Measurements from ENCODE around the gene MGAT4A. TPM values are rescaled to one million over a fixed set of nuclear protein-coding genes. Genes with fewer than 3 reads are reported as not detected.

Gene MGAT4A
- total RNA-seq, 4 donors from 2014 or later = 20.4 to 59.6 (median 39.8) TPM

DNA sequence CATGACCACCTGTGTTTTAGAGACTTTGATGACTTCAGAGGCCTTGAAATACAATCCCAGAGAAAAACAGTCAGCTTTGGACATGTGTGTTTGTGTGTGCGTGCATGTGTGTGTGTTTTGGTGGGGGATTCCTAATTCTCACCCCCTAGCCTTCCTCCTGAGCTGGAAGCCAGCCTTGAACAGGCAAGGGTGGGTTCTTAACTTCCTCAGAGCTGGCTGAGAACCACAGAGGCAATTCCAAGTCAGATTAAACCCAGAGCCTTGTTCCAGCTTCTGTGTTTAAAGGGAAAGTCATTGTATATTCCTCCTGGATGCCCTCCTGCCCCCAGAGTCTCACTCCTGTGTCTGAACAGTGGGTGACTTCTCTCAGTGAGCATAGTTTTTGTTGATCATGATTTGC, 45.2 kb upstream of the MGAT4A start:
- Histone ChIP-seq H3K36me3 (no peaks in the 10 kb centered on the region), H3K9me3 (no peaks in the 10 kb centered on the region), H3K27ac (no peak overlapping the region), H3K4me3 (replicated peaks in 1 of 3) (no peak overlapping the region), H3K27me3 (no peaks in the 10 kb centered on the region), H3K4me1 (no peaks in the 10 kb centered on the region)
- TF ChIP-seq, protein P1, sequence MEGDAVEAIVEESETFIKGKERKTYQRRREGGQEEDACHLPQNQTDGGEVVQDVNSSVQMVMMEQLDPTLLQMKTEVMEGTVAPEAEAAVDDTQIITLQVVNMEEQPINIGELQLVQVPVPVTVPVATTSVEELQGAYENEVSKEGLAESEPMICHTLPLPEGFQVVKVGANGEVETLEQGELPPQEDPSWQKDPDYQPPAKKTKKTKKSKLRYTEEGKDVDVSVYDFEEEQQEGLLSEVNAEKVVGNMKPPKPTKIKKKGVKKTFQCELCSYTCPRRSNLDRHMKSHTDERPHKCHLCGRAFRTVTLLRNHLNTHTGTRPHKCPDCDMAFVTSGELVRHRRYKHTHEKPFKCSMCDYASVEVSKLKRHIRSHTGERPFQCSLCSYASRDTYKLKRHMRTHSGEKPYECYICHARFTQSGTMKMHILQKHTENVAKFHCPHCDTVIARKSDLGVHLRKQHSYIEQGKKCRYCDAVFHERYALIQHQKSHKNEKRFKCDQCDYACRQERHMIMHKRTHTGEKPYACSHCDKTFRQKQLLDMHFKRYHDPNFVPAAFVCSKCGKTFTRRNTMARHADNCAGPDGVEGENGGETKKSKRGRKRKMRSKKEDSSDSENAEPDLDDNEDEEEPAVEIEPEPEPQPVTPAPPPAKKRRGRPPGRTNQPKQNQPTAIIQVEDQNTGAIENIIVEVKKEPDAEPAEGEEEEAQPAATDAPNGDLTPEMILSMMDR (IDR thresholded peaks at IDR 0.05) = no peak
- no peak for TF ChIP-seq POLR2A (IDR thresholded peaks at IDR 0.05)
- intact Hi-C loops (cut with DNase I) = no loop called here
- 100% methylated on average over 1 of the region's 1 CpG for WGBS, 2 donors
- DNase-seq = no peak

DNA sequence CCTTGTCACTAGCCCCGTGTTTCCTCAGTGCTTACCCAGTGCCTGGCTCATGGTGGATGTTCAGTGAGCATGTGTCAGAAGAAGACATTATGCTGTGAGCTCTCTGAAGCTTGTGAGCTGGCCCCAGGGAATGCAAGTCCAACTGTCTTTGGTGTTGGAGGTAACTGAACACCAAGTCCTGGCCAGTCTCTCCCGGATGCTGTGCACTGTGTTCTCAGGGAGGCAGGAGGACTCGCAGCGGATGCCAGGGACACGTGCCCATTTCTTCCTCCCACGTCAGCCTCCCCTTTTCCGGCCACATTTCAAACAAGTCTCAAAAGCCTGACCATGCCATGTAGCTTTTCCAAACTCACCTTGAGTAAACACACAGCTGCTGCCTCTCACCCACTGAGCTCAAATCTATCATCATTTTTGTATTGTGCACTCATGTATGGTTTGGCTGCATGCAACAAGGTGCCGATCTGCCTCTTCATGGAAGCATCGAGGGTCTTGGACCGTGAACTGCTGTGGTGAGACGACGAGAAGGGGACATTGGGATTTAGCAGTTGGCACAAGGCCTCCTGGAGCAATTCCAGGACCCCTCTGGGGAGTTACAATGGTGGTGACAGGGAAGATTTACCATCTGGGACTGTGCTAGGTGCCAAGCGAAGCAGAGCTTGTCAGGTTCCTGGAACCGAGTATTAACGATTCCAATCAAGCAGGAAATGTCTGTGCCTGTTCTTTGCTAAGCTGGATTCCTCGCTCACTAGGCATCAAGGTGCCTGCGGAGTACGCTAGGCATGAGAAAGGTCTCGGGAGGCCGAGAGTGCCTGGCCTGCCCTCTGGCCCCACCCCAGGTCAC, 44.4 kb upstream of the MGAT4A start:
- Histone ChIP-seq H3K9me3 (no peaks in the 10 kb centered on the region), H3K4me3 (replicated peaks in 1 of 3) (no peak overlapping the region), H3K27ac (no peak overlapping the region), H3K36me3 (no peaks in the 10 kb centered on the region), H3K27me3 (no peaks in the 10 kb centered on the region), H3K4me1 (no peaks in the 10 kb centered on the region)
- intact Hi-C loops (cut with DNase I) = no loop called here
- TF ChIP-seq, protein P1 (IDR thresholded peaks at IDR 0.05) = no peak
- TF ChIP-seq POLR2A (IDR thresholded peaks at IDR 0.05) = no peak
- DNase-seq = peak; percentile 14 to 44
- WGBS, 2 donors = 44 to 67% methylated on average over 14 to 20 of the region's 20 CpGs

DNA sequence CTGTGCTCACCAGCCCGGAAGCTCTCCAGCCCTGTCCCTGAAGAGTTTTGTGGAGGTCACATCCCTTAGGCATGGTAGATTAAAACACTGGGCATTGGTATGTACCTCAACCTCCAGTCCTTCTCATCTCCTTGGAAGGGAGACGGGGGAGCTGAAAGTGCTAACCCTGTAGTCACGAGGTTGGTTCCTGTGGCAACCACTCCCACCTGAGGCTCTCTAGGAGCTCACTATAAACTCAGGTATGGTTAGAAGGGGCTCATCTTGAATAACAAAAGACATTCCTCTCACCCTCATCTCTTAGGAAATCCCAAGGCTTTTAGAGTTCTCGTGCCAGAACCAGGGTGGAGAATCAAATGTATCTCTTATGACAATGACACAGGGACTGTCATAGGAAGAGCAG, 43.0 kb upstream of the MGAT4A start:
- intact Hi-C loops (cut with DNase I) = no loop called here
- H3K36me3 ChIP-seq = no peaks in the 10 kb centered on the region
- TF ChIP-seq POLR2A (IDR thresholded peaks at IDR 0.05) = no peak
- TF ChIP-seq, protein P1 (IDR thresholded peaks at IDR 0.05) = no peak
- no peaks in the 10 kb centered on the region for H3K27me3 ChIP-seq
- 97 to 100% methylated on average over 4 of the region's 4 CpGs for WGBS, 2 donors
- H3K9me3 ChIP-seq = no peaks in the 10 kb centered on the region
- DNase-seq = no peak
- H3K27ac ChIP-seq = no peak overlapping the region
- H3K4me1 ChIP-seq = no peaks in the 10 kb centered on the region
- H3K4me3 ChIP-seq (replicated peaks in 1 of 3) = no peak overlapping the region

DNA sequence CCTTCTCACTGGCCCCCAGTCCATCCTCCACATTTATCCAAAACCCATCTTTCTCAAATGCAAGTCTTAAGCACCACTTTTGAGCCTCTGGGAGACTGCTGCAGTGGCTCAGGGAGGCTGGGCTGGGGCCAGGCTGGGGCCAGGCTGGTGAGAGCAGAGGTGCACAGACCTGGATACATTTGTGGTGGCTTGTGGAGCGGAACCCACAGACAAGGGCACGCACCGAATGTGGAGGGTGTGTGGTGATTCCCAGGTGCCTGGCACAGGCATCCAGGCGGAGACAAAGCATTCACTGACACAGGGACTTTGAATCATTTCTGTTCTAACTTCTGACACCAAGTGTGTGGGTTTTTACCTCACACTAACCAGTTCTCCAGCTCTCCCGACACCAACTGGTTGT, 42.2 kb upstream of the MGAT4A start:
- H3K36me3 ChIP-seq = no peaks in the 10 kb centered on the region
- TF ChIP-seq, protein P1 (IDR thresholded peaks at IDR 0.05) = no peak
- no peak for TF ChIP-seq POLR2A (IDR thresholded peaks at IDR 0.05)
- H3K4me1 ChIP-seq = no peaks in the 10 kb centered on the region
- H3K27ac ChIP-seq = no peak overlapping the region
- WGBS, 2 donors = 74 to 78% methylated on average over 5 of the region's 5 CpGs
- no peak for DNase-seq
- no peak overlapping the region for H3K4me3 ChIP-seq (replicated peaks in 1 of 3)
- H3K27me3 ChIP-seq = no peaks in the 10 kb centered on the region
- no peaks in the 10 kb centered on the region for H3K9me3 ChIP-seq
- intact Hi-C loops (cut with DNase I) = no loop called here

DNA sequence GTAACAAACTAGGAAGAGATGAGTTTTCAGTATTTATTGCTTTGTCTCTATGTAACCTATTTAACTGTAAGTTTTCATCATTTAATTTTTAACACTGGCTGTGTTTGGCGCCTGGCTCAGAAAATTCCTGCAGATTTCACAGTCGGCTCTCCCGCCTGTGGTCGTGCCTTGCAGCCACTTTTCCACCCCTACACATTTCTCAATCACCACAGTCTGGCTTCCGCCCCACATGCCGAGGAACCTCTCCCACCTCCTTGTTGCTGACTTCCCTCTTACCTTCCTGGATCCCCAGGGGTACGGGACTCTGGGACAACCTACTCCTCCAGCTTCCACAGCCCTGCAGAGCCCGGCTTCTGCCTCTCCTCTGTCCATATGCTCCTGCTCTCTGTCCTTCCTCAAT, 41.6 kb upstream of the MGAT4A start:
- intact Hi-C loops (cut with DNase I) = no loop called here
- WGBS, 2 donors = 79 to 87% methylated on average over 8 of the region's 8 CpGs

More for the DNA sequence above, 41.6 kb upstream of the MGAT4A start:
- H3K27ac ChIP-seq = no peak overlapping the region
- TF ChIP-seq, protein P1 (IDR thresholded peaks at IDR 0.05) = no peak
- no peak for TF ChIP-seq POLR2A (IDR thresholded peaks at IDR 0.05)
- no peaks in the 10 kb centered on the region for H3K36me3 ChIP-seq
- no peaks in the 10 kb centered on the region for H3K9me3 ChIP-seq
- H3K27me3 ChIP-seq = no peaks in the 10 kb centered on the region
- H3K4me3 ChIP-seq (replicated peaks in 1 of 3) = no peak overlapping the region
- DNase-seq = no peak
- no peaks in the 10 kb centered on the region for H3K4me1 ChIP-seq
